AG08396 (cell line): Measurements from ENCODE around the gene SCUBE1.

Experiments used
- DNase-seq: peaks from one replicate; pipeline ENCODE4 v3.0.0; 2012; ENCODE audit warnings: low spot score, mixed read lengths

SCUBE1 gene

DNA sequence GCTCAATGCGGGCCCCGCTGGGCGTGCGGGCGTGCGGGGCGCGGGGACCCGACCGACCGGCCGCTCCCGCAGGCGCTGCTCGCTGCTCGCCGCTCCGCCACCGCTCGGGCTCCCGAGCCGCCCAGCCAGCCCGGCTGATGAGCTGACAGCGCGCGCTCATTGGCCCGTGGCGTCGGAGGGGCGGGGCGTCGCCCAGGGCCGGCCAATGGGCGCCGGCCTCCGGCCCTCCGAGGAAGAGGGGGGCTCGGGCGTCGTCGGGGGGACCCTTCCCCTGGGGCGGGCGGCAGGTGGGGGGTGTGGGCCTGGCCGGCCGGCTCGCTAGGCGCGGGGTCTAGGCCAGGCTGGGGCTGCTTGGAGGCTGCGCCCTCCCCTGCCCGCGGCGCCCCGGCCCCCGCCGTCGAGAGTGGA is at the start of gene SCUBE1:
TSS of gene SCUBE1 (minus strand) at position 111 of the 408 bp plus-strand sequence. CDS start 111 bp downstream, outside the sequence.
- DNase-seq = peak; percentile 88

DNA sequence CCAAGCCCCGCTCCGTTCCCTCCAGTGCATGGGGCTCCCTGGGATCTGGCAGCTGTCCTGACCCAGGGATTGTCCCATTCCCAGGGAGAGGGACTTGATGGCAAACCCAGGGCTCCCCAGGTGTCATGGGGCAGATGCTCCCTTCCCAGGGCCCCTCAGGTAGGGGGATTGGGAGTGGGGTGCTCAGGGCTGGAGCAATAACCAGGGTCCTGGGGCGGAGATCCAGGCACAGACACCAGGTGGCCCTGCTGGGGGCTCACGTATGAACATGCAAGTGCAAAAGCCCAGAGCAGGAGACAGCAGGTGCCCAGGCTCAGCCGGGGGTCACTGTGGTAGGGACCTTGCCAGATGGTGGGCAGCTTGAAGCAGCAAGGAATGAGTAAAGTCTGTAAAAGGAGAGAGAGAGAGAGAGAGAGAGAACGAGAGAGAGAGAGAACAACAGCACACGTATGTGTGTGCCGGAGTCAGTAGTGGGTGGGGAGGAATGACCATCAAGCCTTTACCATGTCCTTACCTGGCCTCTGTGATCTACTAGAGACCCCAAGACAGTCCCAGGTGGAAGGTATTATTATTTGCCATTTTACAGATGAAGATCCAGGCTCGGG is 49.3 kb upstream of the SCUBE1 start:
- DNase-seq = no peak

DNA sequence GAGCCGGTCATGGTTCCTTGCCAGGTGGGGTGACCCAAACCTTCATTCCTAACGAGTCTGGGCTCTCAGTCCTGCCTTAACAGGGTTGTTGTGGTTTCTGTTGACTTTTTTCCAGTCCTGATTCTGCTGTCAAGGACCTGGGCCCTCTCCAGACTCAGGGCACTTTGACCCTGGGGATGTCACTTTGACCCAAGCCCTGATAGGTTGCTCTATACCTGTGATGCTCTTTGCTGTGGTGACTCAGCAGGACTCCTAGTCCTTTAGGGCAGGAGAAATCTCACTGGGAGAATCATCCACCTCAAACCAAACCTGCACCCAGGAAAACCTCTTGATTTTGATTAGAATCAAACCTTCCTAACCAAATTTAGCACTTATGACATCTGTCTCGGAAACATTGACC is 48.1 kb upstream of the SCUBE1 start:
- DNase-seq = no peak

DNA sequence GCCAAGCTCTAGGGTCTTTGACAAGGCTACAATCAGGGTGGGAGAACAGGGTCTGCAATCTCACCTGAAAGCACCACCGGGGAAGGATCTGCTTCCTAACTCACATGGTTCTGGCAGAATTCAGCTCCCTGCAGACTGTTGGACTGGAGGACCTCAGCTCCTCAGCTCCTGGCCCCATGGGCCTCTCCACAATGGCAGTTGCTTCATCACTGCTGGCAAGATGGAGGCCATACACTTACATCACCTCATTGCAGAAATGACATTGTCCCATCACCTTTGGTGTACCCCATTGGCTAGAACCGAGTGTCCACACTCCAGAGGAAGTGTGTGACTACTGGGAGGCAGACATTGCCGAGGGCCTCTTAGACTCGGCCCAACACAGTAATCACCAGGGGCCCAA is 47.7 kb upstream of the SCUBE1 start:
- no peak for DNase-seq

DNA sequence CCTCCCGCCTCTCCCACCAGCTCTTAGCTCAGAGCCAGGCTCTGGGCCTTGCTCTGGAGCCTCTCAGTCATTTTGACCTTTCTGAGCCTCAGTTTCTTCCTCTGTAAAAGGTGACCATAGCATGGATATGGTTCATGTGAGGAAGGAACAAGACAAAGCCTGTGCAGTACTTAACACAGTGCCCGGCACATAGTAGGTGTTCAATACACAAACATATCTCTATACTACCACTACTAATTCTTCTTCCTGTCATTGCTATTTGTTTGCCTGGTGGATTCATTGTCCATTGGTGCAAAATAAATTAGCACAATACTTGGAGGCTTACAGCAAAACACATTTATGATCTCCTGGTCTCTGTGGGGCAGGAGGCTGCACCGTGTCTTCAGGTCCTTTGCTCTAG is 47.0 kb upstream of the SCUBE1 start:
- DNase-seq = no peak

DNA sequence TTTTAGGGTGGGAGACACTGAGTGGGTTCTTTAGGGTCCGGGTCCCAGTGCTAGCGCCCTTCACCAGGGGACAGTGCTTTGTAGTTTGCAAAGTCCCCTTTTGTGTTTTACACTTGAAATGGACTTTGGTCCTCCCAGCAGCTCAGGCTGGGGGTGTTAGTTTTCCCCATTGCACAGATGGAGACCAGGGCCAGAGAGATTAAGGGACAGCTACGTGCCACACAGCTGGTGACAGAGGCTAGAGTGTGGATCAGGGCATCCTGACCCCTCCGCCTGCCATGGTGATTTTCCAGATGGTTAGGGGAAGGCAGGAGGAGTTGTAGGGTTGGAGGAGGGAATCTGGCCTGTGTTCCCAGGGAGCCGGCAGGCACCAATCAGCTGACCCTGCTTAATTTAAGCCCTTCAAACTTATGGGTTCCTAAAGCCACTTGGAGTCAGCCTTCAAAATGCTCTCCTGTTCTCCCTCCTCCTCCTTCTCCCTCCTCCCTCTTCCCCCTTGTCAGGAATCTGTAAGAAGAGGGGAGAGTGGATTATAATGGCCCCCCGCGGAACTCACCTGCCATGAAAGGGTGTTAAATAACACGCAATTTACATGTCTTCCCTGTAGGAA is 46.2 kb upstream of the SCUBE1 start:
- DNase-seq = no peak

DNA sequence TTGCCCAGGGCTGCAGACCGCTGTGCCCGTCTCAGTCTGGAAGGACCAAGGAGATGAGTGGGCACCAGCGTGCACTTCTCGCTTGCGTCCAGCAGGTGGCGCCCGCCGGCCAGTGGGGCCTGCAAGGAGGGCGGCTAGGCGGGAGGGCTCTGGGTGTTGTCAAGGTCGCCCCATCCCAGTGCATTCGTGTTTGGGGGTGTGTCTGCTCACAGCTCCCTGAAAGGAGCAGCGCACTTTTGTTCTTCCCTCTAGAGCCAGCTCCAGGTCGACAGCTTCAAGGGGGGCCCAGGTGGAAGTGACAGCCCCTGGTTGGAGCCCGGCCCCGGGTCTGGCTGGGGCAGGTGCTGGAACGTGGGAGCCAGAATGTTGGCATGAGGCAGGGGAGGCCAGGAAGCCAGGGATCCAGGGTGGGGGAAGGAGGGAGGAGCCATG is 45.3 kb upstream of the SCUBE1 start:
- peak; percentile 86 for DNase-seq

DNA sequence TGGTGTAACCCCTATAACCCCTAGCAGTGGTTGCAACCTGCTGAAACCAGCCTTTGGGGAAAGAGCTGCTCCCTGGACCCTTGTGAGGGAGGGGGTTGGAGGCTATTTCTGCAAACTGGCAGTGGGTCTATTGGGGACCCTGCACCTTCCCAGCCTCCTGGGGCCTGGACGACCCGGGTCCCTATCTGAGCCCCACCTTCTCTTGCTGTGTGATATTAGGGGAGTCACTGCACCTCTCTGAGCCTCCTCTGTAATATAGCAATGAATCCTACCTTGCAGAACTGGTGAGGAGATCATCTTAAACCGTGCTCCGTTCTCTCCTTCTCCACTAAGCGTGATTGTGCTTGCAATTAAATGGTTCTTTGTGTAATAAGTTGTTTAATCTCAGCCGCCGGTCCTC is 44.6 kb upstream of the SCUBE1 start:
- no peak for DNase-seq

DNA sequence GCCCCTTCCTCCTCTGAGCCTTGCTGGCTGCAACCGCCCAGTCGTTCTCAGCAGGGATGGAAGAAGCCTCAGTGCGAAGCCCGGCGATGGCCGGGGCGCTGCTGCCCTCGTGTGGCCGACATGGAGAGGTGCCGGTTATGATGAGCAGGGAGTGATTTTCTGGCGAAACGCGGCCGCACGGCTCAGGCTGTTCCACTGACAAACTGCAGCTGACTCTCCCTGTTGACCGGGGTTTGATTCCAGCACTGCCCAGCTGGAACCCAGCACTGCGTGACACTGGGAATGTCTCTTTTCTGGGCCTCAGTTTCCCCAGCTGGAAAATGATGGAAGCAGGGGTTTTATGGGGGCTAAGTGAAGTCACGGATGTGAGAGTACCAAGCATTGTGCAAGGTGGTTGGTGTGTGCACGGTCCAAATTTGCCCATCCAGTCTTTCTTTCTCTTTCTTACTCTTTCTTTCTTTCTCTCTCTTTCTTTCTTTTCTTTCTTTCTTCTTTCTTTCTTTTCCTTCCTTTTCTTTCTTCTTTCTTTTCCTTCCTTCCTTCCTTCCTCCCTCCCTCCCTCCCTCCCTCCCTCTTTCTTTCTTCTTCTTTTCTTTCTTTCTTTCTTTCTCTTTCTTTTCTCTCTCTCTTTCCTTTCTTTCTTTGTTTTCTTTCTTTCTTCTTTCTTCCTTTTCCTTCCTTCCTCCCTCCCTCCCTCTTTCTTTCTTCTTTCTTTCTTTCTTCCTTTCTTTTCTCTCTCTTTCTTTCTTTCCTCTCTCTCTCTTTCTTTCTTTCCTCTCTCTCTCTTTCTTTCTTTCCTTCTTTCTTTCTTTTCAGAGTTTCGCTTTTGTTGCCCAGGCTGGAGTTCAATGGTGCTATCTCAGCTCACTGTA is 42.8 kb upstream of the SCUBE1 start:
- DNase-seq = peak; percentile 91

DNA sequence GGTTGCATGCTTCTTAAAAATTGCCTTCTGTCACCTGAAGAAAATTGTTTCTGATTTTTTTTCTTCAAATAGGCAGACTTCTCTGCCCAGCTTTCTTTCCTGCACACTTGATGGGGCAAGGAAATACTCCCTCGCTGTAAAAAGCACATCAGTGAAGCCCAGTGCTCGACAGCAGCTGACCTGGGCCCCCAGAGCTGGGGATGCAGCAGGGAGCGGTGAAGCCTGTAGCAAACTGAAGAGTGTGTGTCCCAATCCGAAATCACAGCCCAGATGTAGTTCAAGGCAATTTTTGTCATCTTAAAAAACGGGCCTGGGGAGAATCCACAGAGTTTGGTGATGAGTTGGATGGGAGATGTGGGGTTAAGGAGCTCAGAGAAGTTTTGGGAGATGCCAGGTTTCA is 41.7 kb upstream of the SCUBE1 start:
- no peak for DNase-seq

DNA sequence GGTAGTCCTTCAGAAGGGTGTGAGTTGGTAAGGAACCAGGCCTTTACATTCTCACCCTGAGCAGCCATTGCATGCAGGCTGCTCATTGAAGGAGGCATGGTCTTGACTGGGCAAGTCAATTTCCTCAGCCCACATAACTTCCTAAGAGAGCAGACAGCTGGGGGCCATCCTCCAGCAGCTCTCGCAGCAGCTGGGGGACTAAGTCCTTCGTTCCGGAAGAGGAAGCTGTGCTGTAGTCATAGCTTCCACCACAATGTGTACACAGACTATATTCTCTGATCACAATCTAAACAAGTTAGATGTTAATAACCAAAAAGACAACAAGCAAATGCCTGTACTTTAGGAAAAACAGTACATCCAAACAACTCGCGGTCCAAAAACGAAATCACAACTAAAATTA is 38.5 kb upstream of the SCUBE1 start:
- DNase-seq = no peak

DNA sequence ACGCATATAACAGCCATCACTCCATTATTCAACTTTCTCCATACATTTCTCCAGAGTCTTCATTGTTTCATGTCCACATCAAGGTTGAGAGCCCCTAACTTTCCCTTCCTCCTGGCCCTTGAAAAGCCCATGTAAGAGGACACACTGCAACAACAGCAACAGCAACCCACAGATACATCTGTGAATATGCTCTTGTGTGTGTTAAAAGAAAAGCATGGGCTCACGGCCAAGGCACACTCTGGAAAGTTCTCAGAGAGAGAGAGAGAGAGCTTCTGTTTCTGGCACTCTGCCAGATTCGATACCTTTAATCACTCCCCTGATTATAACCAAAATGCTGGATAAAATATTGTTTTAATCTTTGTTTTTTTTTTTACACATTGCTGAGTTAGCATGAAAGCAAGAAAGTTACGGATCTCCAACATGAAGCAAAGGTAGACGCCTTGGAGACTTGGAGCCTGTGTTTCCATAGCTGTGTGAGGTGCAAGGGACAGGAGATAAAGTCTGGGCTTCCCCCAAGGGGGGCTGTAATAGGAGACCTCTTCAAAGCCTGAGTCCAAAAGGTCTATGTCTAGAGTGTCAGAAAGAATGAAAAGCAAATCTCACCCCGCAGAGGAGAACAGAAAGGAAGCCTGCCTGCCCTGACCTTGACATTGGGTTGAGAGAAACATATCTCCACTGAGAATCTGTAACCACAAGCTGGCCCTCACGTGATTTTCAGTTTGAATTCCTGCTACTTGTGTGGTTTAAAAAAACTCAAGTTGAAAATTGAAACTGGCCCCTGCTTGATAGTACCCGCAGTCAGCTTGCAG is 34.9 kb upstream of the SCUBE1 start:
- DNase-seq = no peak

DNA sequence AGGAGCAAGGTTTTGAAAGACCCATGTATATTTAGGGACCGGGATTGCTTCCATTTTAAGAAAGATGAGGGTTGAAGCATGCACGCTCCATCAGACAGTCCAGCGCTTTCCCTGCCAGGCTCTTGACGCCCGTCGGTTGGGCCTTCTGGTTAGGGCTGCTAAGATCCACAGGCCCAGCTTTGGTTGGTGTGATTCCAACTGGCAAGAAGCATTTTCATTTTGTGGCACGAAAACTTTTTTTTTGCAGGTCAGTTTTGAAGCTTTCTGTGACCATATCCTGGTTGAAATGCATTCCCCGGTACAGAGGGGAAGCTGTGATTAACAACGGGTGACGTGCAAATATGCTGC is 34.4 kb upstream of the SCUBE1 start:
- DNase-seq = no peak

DNA sequence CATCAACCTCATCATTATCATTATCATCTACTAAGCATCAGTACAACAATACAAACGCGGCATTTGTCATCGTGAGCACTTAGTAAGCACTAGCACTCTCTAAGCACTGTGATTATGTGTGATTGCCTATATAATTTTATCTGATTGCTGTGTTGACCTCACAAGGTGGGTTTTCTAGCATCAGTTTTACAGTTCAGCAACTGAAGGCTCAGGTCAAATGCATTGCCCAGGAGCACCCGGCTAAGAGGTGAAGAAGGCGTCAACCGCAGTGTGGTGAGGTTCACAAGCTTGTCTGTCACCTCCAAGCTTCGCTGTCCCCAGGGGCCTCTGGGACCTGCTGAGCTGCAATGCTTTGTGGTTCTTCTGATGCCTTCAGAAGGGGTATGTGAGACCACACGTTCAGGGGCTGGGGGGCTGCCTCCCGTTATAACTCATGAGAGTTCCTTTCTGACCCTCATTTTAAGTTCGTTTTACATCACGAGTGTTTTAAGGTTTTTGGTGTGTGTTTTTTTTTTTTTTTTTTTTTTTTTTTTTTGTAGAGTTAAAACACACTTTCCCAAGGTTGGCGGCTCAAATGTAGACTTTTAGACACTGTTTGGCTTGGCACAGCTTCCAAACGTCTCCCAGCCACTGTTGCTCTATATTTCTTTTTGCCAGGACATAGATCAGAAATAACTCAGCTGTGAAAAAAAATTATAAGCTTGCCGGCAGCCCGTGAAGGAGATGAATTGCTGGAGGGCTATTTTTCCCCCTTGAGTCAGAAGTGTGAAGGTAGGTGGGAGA is 33.8 kb upstream of the SCUBE1 start:
- no peak for DNase-seq

DNA sequence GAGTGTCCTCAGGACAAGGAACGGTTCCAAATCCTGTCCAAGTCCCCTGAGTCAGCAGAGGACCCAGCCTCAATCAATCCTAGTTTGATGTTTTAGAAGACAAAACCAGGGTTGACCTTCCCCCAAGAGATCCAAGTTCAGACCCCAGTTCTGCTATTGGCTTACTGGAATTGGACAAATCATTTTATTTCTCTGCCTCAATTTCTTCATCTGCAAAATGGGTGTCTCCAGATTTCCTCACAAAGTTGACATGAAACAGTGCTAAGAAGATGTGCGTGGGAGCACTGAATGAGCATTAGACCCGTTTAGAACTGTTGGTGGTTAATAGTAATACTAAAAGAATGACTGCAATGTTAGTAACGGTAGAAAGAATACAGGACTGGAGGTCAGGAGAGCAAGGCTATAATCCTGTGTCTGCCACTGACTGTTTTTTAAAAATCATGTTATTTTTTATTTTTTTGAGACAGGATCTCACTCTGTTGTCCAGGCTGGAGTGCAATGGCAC is 32.8 kb upstream of the SCUBE1 start:
- DNase-seq = no peak

DNA sequence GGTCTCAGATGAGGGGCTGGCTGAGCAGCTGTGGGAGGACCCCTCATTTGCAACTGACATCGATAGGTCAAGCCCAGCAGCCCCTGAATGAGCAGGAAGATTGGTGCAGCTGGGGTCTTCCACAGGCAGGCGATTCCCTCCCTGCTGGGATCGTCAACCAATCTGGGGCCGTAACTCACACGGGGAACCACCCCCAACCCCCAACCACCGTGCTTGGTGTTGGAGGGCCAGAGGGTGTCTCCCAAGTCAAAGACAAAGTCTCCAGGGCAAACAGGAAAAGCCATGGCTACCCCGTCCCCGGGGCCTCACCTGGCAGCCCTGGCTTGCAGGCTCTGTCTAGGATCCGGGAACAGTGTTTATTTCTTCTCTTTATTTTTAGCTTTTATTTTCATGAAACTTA is 26.9 kb upstream of the SCUBE1 start:
- DNase-seq = no peak

DNA sequence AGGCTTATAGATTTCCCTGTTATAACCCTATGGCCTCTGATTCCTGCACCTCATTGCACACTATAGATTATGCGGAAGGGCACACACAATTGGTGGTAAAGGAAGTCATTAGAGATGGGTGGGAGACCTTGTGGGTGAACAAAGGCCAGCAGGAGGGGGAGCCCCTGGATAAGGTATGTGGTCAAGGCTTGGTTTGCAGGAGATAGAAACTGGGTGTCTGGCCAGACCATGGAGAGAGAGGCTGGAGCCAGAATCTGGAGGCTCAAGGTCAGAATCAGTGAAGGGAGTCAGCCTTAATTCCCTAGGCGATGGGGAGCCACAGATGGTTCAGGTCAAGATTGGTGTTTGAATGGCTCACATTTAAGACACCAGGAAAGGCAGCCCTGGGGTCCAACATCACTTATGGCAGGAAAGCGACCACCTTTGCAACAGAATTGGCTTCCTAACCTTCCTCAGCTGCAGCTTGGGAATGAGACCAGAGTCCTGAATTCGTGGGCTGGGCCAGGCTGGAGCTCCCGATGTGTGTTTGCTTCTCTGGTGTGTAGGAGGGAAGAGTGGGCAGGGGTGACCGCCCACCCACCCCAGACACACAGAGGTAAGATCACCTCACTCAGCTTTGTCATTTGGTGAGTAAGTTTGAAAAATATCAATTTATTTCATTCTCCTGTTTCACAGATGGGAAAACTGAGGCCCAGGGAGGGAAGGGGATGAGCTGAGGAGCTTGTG is 22.7 kb upstream of the SCUBE1 start:
- DNase-seq = no peak

DNA sequence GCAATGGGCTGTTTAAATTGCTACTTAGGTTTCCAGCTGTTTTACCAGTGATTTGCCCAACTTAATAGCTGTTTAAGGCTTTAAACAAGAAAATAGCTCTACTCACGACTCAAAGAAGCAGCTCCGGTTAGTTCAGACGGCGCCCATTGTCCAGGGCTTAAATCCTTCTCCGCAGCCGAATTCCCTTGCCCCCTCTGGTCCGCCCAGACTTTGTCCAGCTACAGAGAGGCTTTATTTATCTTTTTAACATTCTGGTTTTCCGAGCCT is 20.9 kb upstream of the SCUBE1 start:
- DNase-seq = no peak

DNA sequence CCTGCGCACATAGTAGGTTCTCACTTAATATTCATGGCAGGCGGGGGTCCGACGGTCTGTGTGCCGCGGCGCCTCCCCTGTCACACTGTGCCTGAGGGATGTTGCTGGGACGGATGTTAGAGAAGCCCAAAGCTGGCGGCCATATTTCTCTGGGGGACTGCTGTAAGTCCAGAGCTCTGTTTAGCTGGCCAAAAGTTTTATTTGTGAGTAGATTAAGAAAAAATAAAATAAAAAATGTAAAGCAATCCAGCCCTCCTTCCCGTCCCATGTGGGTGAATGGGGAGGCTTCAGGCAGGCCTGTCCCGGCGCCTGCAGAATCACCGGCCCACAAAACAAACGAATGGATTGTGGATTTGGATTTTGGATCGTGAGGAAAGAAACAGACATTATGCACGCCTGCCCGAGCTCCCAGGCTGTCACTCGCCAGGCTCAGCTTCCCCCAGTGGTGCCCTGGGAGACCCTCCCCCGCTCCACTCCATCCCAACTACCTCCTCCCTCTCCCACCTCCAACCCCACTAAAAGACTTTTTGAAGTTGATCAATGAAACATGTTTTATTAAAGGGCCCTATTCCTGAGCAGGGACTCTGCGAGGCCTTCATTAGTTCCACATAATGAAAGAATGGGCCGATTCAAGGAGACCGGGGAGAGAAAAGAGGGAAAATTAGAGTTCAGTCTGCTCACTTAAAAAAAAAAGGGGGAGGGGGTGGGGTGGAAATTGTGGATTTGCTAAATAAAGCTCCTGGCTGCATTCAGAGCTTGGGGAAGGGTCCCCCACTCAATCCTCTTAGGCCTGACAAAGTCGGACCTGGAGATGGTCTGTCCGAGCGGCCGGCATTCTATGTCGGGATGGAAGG is 20.4 kb upstream of the SCUBE1 start:
- DNase-seq = no peak

DNA sequence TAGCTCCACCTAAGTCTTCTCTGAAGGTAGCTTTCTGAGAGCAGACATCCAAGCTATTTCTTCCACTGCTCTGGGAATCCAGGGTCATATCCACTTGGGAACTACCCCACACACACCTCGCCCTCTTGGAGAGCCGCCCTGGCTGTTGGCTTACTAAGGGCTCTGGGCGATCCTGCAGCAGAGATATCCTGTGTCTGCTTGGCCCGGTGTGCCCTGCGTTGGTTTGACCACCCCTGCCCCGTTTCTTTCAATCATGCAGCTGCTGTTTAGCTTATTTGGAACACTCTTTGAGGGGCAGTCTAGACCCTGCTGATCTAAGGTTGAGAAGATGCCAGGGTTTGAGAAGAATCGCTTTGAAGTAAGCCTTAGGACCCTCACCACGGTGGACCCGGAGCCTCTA is 17.4 kb upstream of the SCUBE1 start:
- DNase-seq = no peak
